Measurements from ENCODE around the gene KLHDC8B.

KLHDC8B gene

GRCh38 chr3:49131040-49131439 is 40.4 kb upstream of the KLHDC8B start:
- no peak overlapping the region for H3K27ac ChIP-seq
- TF ChIP-seq, protein P1, sequence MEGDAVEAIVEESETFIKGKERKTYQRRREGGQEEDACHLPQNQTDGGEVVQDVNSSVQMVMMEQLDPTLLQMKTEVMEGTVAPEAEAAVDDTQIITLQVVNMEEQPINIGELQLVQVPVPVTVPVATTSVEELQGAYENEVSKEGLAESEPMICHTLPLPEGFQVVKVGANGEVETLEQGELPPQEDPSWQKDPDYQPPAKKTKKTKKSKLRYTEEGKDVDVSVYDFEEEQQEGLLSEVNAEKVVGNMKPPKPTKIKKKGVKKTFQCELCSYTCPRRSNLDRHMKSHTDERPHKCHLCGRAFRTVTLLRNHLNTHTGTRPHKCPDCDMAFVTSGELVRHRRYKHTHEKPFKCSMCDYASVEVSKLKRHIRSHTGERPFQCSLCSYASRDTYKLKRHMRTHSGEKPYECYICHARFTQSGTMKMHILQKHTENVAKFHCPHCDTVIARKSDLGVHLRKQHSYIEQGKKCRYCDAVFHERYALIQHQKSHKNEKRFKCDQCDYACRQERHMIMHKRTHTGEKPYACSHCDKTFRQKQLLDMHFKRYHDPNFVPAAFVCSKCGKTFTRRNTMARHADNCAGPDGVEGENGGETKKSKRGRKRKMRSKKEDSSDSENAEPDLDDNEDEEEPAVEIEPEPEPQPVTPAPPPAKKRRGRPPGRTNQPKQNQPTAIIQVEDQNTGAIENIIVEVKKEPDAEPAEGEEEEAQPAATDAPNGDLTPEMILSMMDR (IDR thresholded peaks at IDR 0.05): no peak
- TF ChIP-seq ZFX (IDR thresholded peaks at IDR 0.05; ENCODE audit: borderline replicate concordance): no peak

DNA sequence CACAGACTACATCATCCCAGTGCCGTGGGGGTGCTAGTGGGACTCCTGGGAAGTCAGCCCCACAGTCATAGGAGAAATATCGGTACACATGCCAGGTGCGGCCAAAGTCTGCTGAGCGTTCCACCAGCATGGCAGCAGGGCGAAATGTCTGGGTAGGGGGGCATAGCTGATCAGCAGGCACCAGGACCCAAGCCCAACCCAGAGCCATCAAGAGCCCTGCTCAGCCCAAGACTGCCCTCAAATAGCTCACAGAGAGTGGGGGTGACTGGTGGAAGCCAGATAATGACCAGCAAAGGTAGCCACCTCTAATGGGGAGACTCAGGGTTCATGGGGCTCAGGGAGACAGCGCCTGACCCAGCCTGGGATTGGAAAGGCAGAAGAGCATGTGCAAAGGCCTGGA is 39.8 kb upstream of the KLHDC8B start:
- no peak overlapping the region for H3K27ac ChIP-seq
- no peak for TF ChIP-seq ZFX (IDR thresholded peaks at IDR 0.05; ENCODE audit: borderline replicate concordance)
- TF ChIP-seq, protein P1 (IDR thresholded peaks at IDR 0.05): no peak

- peak overlapping the region; percentile 64 for H3K27ac ChIP-seq
- TF ChIP-seq, protein P1 (IDR thresholded peaks at IDR 0.05): no peak
- TF ChIP-seq ZFX (IDR thresholded peaks at IDR 0.05; ENCODE audit: borderline replicate concordance): no peak
These were observed 39.3 kb upstream of the KLHDC8B start for GRCh38 chr3:49132073-49132436.

DNA sequence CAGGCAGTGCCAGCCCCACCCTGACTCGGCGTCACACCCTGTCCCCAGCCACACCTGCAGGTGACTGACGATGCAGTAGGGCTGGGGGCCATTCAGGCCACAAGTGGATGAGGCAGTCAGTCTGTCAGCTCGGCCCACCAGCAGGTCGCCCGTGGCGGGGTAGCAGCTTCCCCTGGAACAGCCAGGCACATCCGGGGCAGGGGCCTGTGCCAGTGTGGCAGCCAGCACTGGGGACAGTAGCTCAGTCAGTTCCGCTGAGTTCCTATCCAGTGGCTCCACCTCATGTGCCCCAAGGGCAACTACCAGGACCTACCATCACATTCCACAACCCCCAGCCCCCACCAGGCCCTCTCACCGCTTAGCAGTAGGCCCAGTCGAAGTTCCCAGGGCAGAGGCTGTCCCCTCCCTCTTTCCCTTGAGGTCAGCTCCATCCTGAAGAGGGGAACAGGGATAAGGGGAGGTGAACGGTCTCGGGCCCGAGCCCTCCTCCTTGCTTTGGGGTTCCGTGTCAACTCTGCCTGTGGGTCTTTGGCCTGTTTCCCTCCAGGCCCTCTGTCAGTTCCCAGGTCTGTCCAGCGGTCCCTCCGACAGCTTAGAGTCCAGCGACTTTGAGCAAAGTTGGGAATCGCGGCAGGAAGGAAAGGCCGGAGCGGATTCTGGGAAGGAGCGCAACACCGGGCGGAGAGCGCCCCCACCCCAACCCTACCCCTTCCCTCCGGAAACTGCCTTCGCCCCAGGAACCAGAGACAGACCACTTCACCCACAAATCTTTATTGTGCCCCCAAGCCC is 38.8 kb upstream of the KLHDC8B start, which contains the start of gene LAMB2:
LAMB2 (minus strand) TSS at position 614 of the 789 bp plus-strand sequence; CDS start at position 431, 183 bp downstream.
- no peak for TF ChIP-seq ZFX (IDR thresholded peaks at IDR 0.05; ENCODE audit: borderline replicate concordance)
- TF ChIP-seq, protein P1 (IDR thresholded peaks at IDR 0.05): peak; percentile 13; the same call in 1 of the 2 replicates
- peak within 1 kb of the TSS; percentile 64 for H3K27ac ChIP-seq

DNA sequence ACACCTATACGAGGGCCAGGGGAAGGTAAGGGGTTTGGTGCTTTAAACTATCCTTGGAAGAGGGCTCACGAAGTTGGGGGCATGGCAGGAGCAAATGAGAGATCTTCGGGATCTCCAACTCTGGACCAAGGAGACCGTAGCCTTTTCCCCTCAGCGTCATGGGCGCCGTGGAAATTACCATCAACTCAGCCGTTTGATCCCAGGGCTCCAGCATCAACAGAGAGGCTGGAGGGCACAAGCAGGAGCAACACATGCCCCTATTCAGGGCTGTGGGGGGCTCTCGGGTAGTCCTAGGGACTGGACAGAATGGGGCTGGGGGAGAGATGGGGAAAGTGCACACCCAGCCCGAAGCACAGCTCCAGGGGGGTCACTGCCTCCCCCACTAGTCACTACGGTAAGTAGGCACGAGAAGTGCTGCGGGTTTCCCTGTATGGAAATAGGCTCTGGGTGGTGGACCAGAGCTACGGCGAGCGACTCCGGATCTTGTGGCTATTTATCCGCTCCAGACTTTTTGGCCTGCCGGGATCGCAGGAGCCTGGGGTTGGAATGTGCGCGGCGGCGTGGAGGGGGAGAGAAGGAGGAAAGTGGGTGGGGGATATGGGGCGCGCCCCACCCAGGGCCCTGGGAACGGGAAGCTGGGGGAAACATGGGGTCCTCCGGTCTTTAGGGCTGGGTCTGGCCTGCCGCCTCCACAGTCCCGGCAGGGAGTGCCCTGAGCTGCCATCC is 38.0 kb upstream of the KLHDC8B start:
- peak overlapping the region; percentile 64 for H3K27ac ChIP-seq

GRCh38 chr3:49134471-49135265 is 36.7 kb upstream of the KLHDC8B start:
- TF ChIP-seq, protein P1 (IDR thresholded peaks at IDR 0.05): peak; percentile 22
- no peak for TF ChIP-seq ZFX (IDR thresholded peaks at IDR 0.05; ENCODE audit: borderline replicate concordance)

More for the DNA sequence above, 38.0 kb upstream of the KLHDC8B start:
- TF ChIP-seq ZFX (IDR thresholded peaks at IDR 0.05; ENCODE audit: borderline replicate concordance): no peak

GRCh38 chr3:49135499-49135898 is 35.9 kb upstream of the KLHDC8B start:
- H3K27ac ChIP-seq: no peak overlapping the region
- no peak for TF ChIP-seq ZFX (IDR thresholded peaks at IDR 0.05; ENCODE audit: borderline replicate concordance)
- TF ChIP-seq, protein P1 (IDR thresholded peaks at IDR 0.05): no peak

More at GRCh38 chr3:49134471-49135265, 36.7 kb upstream of the KLHDC8B start:
- peak overlapping the region; percentile 64 for H3K27ac ChIP-seq

Measured in 22Rv1 (cell line).